Activated CD8-positive, alpha-beta memory T cell treated with anti-CD3 and anti-CD28 coated beads, Interleukin-2, amount 50 U/mL, for 24 hours (primary cell): Measurements from ENCODE around the gene TRIM71.
"Not testable (repeated sequence)": the region's sequence is repeated elsewhere in the genome, so short reads cannot be mapped to it uniquely, and the experiment has no call there.

Source experiments
- DNase-seq: peaks from one replicate; pipeline ENCODE4 v3.0.0-alpha.2; 2020; ENCODE audit errors: extremely low read depth

TRIM71 gene

GRCh38 chr3:32890420-32891276 is 72.9 kb downstream of the TRIM71 start:
- no peak for DNase-seq

DNA sequence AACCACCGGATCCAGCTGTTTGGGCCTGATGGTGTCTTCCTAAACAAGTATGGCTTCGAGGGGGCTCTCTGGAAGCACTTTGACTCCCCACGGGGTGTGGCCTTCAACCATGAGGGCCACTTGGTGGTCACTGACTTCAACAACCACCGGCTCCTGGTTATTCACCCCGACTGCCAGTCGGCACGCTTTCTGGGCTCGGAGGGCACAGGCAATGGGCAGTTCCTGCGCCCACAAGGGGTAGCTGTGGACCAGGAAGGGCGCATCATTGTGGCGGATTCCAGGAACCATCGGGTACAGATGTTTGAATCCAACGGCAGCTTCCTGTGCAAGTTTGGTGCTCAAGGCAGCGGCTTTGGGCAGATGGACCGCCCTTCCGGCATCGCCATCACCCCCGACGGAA is 73.6 kb downstream of the TRIM71 start:
- DNase-seq = no peak

GRCh38 chr3:32892625-32893598 is 75.1 kb downstream of the TRIM71 start:
- DNase-seq = no peak

DNA sequence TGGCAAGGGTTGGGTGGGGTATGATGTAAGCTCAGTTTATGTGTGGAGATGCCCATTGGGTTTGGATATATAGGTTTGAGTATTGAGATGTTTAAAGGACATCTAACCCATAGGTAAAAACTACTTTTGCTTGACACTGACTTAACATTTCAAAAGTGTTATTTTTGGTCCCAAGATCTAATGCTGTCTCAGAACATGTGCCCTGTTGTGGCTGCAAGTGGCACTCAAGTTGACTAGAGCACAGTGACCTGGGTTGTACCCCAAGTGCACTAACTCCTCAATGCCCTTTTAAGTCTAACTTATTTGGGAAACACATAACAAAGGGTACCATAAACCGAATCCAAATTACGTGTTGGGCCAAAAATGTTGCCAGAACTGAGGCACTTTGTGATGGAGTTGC is 77.2 kb downstream of the TRIM71 start:
- DNase-seq = no peak

- no peak for DNase-seq
Observed at GRCh38 chr3:32895701-32896100, 77.9 kb downstream of the TRIM71 start.

DNA sequence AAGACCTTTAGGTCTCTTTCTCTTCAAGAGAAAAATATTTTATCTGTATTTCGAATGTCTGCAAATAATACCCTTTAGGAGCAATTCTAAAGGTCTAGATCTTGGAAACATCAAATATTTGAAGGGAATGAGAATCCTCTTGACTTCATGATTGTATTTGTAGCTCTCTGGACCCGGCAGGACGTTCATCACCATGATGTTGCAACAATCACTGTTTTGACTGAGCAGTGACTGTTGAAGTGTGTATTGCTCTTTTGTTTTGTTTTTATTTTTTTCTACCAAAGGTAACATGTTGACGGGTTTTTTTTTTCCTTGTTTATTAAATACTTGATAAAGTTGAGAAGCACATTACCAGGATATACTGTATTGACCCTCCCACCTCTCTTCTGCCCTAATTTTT is 78.3 kb downstream of the TRIM71 start:
- no peak for DNase-seq

GRCh38 chr3:32897001-32897601 is 79.3 kb downstream of the TRIM71 start:
- no peak for DNase-seq

- no peak for DNase-seq
Observed at GRCh38 chr3:32897981-32898623, 80.3 kb downstream of the TRIM71 start.

- no peak for DNase-seq
Observed at GRCh38 chr3:32899265-32899664, 81.5 kb downstream of the TRIM71 start.

GRCh38 chr3:32901005-32901932 is 83.5 kb downstream of the TRIM71 start:
- DNase-seq = no peak

- DNase-seq = peak; percentile 10
Observed at GRCh38 chr3:32902887-32903371, 85.1 kb downstream of the TRIM71 start.

- no peak for DNase-seq
Observed at GRCh38 chr3:32903953-32904352, 86.2 kb downstream of the TRIM71 start.

DNA sequence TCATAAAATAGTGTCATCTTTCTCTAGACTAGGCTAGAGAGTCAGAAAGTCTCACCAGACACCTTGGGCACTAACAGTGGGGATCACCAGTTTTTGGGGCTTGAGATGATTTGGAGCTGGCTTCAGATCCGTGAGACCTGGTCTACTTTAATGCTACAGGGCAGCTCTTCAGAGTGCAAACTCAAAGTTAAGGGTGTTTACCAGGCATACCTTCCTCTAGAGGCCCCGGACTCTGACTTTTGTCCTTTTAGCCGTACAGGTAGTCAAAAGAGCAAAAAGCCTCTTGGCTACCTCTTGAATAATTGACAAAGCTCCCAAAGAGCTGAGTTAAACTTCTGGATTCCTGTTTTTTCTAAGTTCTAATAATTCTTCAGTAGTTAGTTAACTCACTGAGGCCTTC is 92.2 kb downstream of the TRIM71 start:
- DNase-seq = no peak

- no peak for DNase-seq
Observed at GRCh38 chr3:32910954-32911353, 93.2 kb downstream of the TRIM71 start.

GRCh38 chr3:32912046-32912445 is 94.2 kb downstream of the TRIM71 start:
- no peak for DNase-seq

DNA sequence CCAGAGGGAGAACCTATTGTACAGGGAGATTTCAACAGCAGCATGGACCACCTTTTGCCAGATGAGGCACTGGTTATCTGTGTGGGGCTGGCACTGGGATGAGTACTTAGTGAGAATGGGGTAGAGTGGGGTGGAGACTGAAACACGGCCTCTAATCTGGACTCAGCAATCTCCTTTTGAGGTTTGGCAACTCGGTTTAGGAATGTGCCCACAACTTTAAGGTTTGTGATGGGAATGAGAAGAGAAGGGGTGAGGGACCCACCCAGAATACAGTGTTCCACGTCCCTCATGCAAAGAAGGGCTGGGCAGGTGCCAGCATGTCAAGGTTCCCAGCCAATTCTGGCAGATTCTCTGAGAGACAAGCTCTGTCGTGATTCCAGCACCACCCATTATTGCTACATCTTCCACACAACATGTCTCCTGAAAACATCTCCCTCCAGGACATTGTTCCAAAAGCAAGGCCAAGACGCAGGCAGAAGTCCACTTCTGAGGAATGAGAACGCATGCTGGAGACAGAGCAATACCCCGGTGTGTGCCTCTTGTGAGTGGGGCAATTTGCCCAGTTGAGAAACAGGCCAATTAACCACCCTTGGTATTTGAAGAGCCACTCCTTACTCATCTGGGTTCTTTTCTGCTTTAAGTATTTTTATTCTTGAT is 96.1 kb downstream of the TRIM71 start:
- DNase-seq = no peak

DNA sequence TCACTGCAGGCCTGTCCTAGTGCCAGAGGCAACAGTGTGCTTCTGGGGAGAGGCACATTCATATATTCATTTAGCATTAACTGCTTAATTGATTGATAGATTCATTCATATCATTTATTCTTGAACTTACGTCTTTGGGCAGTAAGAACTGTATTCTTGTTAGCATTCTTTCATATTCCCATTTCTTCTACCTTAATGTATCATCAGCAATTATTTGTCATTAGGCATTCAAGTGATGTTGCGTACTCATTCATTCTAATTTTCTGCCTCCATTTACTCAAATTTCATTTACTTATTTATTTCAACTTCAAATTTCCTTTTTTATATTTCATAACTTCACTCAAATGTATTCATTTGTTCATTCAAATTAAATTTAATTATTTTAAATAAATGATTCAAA is 102.1 kb downstream of the TRIM71 start:
- DNase-seq = no peak

- DNase-seq = no peak
Observed at GRCh38 chr3:32922078-32922477, 104.3 kb downstream of the TRIM71 start.

DNA sequence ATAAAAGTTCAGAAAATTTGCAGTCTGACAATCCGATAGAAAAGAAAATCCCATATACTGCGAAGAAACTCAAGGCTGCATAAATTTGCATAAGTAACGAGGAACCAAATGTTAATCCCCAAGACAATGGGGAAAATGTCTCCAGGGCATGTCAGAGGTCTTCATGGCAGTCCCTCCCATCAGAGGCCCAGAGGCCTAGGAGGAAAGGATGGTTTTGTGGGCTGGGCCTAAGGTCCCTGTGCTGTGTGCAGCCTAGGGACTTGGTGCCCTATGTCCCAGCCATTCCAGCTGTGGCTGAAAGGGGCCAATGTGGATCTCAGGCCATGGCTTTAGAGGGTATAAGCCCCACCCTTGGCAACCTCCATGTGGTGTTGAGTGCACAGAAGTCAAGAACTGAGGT is 112.4 kb downstream of the TRIM71 start:
- DNase-seq = no peak

DNA sequence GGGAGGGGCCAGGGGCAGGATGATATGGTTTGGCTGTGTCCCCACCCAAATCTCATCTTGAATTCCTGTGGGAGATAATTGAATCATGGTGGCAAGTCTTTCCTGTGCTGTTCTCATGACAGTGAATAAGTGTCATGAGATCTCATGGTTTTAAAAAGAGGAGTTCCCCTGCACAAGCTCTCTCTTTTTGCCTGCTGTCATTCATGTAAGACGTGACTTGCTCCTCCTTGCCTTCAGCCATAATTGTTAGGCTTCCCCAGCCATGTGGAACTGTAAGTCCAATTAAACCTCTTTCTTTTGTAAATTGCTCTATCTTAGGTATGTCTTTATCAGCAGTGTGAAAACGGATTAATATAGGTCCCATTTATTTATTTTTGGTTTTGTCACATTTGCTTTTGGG is 113.5 kb downstream of the TRIM71 start:
- not testable (repeated sequence) for DNase-seq
